Measurements from ENCODE around the gene KCND2. TPM values are rescaled to one million over a fixed set of nuclear protein-coding genes. Genes with fewer than 3 reads are reported as not detected.
"Not testable (repeated sequence)": the region's sequence is repeated elsewhere in the genome, so short reads cannot be mapped to it uniquely, and the experiment has no call there.

KCND2 gene
- polyA plus RNA-seq, 4 donors = 0.22 to 0.28 TPM; not detected in 2

DNA sequence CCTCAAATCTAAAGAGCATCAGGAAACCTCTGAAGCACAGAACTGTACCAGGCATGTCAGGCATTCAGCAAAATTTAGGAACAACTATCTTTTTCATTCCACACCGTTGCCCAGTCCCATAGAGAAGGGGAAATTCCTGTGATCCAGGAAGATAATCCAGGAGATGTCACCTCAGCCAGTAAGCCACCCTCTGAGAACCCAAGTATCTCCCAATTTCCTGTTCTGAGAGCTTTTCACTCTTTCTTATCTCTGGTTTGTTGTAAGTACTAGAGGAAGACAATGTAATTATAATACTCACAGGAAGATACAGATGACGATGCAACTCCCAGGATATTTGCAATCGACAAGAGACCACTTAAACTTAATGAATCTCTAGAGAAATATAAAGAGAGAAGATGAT is 487.9 kb downstream of the KCND2 start:
- 54 to 68% (median 60%) methylated on average over 3 of the region's 3 CpGs for WGBS, 3 donors
- no peaks in the 10 kb centered on the region for H3K4me1 ChIP-seq (ENCODE audit: control insufficient read depth in 3 of 3, insufficient read depth in 2 of 3, low read depth in 1 of 3, low read length in 2 of 3)

DNA sequence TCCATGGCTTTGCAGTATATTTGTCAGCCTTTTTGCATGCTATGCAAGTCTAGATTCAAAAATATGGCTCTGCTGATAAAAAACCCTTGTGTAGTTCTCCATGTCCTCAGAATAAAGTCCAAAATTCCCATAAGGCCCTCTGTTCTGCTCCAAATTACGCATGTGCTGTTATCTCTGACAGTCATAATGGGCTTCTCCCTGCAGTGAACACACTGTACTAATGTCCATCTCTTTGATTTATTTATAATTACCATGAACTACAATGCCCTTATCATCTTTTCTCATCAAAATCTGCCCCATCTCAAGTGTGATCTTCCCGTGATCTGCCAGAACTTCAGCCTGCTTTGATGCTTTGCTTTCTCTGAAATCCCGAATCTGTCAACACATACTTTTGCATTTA is 497.2 kb downstream of the KCND2 start:
- Histone ChIP-seq H3K9me3 (ENCODE audit: control insufficient read depth in 2 of 2, insufficient read depth in 1 of 2, low read depth in 1 of 2, low read length in 1 of 2) (no peaks in the 10 kb centered on the region), H3K4me1 (ENCODE audit: control insufficient read depth in 3 of 3, insufficient read depth in 2 of 3, low read depth in 1 of 3, low read length in 2 of 3) (no peaks in the 10 kb centered on the region), H3K36me3 (ENCODE audit: control insufficient read depth in 3 of 3, insufficient read depth in 2 of 3, low read depth in 1 of 3, low read length in 3 of 3) (no peaks in the 10 kb centered on the region), H3K27ac (ENCODE audit: low read depth in 1 of 3, low read length in 2 of 3) (no peak overlapping the region), H3K27me3 (ENCODE audit: control insufficient read depth in 3 of 3, insufficient read depth in 3 of 3, low read length in 3 of 3) (no peaks in the 10 kb centered on the region), H3K4me3 (ENCODE audit: low read depth in 1 of 3, low read length in 3 of 3) (no peak overlapping the region)
- no peak for DNase-seq
- 66 to 81% (median 76%) methylated on average over 3 of the region's 3 CpGs for WGBS, 3 donors
- no peak for FAIRE-seq

More for the DNA sequence above, 487.9 kb downstream of the KCND2 start:
- Histone ChIP-seq H3K27me3 (ENCODE audit: control insufficient read depth in 3 of 3, insufficient read depth in 3 of 3, low read length in 3 of 3) (no peaks in the 10 kb centered on the region), H3K4me3 (ENCODE audit: low read depth in 1 of 3, low read length in 3 of 3) (no peak overlapping the region), H3K9me3 (ENCODE audit: control insufficient read depth in 2 of 2, insufficient read depth in 1 of 2, low read depth in 1 of 2, low read length in 1 of 2) (no peaks in the 10 kb centered on the region), H3K36me3 (ENCODE audit: control insufficient read depth in 3 of 3, insufficient read depth in 2 of 3, low read depth in 1 of 3, low read length in 3 of 3) (no peaks in the 10 kb centered on the region), H3K27ac (ENCODE audit: low read depth in 1 of 3, low read length in 2 of 3) (no peak overlapping the region)
- DNase-seq = no peak
- FAIRE-seq = no peak

DNA sequence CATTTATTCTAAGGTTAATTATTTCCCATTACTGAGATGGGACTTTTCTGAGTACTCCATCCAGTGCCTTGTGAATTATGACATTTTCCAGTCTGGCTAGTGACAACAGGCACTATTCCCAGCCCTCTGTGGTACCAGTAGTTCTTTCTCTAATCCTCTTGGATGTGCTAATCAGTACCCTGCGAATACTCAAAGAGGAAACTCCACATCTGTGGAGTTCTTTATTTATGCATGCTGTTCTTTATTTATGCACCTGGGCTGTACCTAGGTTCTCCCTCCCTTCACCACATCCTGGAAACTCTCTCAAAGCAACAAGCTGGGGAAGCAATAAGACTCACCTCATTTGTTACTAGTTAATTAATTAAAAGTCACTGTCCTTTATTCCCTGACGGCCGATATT is 501.5 kb downstream of the KCND2 start:
- H3K27ac ChIP-seq (ENCODE audit: low read depth in 1 of 3, low read length in 2 of 3) = no peak overlapping the region
- DNase-seq (no peak), FAIRE-seq (no peak)
- no peaks in the 10 kb centered on the region for H3K27me3 ChIP-seq (ENCODE audit: control insufficient read depth in 3 of 3, insufficient read depth in 3 of 3, low read length in 3 of 3)
- WGBS, 3 donors = 64 to 74% (median 73%) methylated on average over 3 of the region's 3 CpGs
- no peaks in the 10 kb centered on the region for H3K4me1 ChIP-seq (ENCODE audit: control insufficient read depth in 3 of 3, insufficient read depth in 2 of 3, low read depth in 1 of 3, low read length in 2 of 3)
- H3K9me3 ChIP-seq (ENCODE audit: control insufficient read depth in 2 of 2, insufficient read depth in 1 of 2, low read depth in 1 of 2, low read length in 1 of 2) = no peaks in the 10 kb centered on the region
- H3K36me3 ChIP-seq (ENCODE audit: control insufficient read depth in 3 of 3, insufficient read depth in 2 of 3, low read depth in 1 of 3, low read length in 3 of 3) = no peaks in the 10 kb centered on the region
- no peak overlapping the region for H3K4me3 ChIP-seq (ENCODE audit: low read depth in 1 of 3, low read length in 3 of 3)

DNA sequence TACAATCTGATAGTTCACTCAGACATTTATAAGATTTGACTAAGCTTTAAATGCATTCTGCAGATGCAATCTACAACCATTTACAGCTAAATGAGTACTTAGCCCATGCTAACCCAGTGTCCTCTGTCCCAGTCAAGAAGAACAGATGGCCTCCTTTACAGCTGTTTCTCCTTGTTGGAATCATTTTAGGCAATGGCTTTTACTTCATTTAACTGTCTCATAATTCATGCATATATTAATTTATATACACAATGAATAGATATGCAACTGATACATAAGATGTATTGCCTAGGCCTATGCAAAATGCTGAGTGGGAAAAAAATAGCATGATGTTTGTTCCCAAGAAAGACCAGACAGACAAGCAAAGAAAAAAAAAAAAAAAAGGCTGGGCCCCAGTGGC is 502.8 kb downstream of the KCND2 start:
- Histone ChIP-seq H3K27me3 (ENCODE audit: control insufficient read depth in 3 of 3, insufficient read depth in 3 of 3, low read length in 3 of 3) (no peaks in the 10 kb centered on the region), H3K27ac (ENCODE audit: low read depth in 1 of 3, low read length in 2 of 3) (no peak overlapping the region), H3K4me1 (ENCODE audit: control insufficient read depth in 3 of 3, insufficient read depth in 2 of 3, low read depth in 1 of 3, low read length in 2 of 3) (no peaks in the 10 kb centered on the region), H3K36me3 (ENCODE audit: control insufficient read depth in 3 of 3, insufficient read depth in 2 of 3, low read depth in 1 of 3, low read length in 3 of 3) (no peaks in the 10 kb centered on the region), H3K9me3 (ENCODE audit: control insufficient read depth in 2 of 2, insufficient read depth in 1 of 2, low read depth in 1 of 2, low read length in 1 of 2) (no peaks in the 10 kb centered on the region), H3K4me3 (ENCODE audit: low read depth in 1 of 3, low read length in 3 of 3) (no peak overlapping the region)
- FAIRE-seq = no peak
- DNase-seq = no peak

DNA sequence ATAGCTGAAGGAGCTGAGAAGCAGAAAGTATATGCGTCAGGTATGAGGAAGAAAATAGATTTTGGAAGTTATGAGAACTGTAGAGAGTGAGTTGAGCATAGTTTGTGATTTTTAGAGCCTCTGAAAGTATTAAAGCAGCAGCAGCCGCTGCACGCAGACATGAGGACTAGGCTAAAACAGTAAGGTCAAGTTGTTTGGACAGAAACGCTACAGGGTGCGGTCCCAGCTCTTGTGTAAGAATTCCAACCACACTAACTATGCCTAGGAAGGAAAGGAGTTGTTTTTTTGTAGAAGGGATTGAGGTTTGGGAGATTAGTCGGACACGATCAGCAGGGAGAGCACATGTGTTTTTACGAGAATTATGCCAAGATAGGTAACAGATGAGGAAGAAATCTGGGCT is 506.1 kb downstream of the KCND2 start:
- not testable (repeated sequence) for FAIRE-seq; H3K9me3 ChIP-seq (ENCODE audit: control insufficient read depth in 2 of 2, insufficient read depth in 1 of 2, low read depth in 1 of 2, low read length in 1 of 2); H3K27me3 ChIP-seq (ENCODE audit: control insufficient read depth in 3 of 3, insufficient read depth in 3 of 3, low read length in 3 of 3); H3K36me3 ChIP-seq (ENCODE audit: control insufficient read depth in 3 of 3, insufficient read depth in 2 of 3, low read depth in 1 of 3, low read length in 3 of 3); H3K27ac ChIP-seq (ENCODE audit: low read depth in 1 of 3, low read length in 2 of 3); DNase-seq; H3K4me3 ChIP-seq (ENCODE audit: low read depth in 1 of 3, low read length in 3 of 3); H3K4me1 ChIP-seq (ENCODE audit: control insufficient read depth in 3 of 3, insufficient read depth in 2 of 3, low read depth in 1 of 3, low read length in 2 of 3)
- 86 to 94% (median 88%) methylated on average over 8 of the region's 8 CpGs for WGBS, 3 donors

DNA sequence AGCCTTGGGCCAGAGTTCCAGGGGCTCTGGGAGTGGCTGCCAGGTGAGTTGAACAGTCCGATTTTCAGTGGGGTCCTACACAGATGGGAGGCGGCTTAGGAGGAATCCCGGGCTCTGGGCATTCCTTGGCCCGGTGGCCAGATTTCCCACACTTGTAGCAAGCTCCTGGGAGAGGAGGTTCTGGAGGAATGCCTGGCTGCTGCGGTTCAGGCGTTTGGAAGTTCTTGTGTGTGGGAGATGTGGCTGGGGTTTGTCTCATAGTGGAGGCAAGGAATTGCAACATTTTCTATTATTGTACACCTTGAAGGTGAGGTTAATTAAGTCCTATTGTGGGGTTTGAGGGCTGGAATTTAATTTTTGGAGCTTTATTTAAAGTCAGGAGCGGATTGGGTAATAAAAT is 507.5 kb downstream of the KCND2 start:
- H3K4me3 ChIP-seq (ENCODE audit: low read depth in 1 of 3, low read length in 3 of 3); FAIRE-seq; DNase-seq; H3K27ac ChIP-seq (ENCODE audit: low read depth in 1 of 3, low read length in 2 of 3); H3K9me3 ChIP-seq (ENCODE audit: control insufficient read depth in 2 of 2, insufficient read depth in 1 of 2, low read depth in 1 of 2, low read length in 1 of 2); H3K27me3 ChIP-seq (ENCODE audit: control insufficient read depth in 3 of 3, insufficient read depth in 3 of 3, low read length in 3 of 3); H3K4me1 ChIP-seq (ENCODE audit: control insufficient read depth in 3 of 3, insufficient read depth in 2 of 3, low read depth in 1 of 3, low read length in 2 of 3); H3K36me3 ChIP-seq (ENCODE audit: control insufficient read depth in 3 of 3, insufficient read depth in 2 of 3, low read depth in 1 of 3, low read length in 3 of 3): not testable (repeated sequence)
- 77 to 88% (median 84%) methylated on average over 6 to 7 of the region's 7 CpGs for WGBS, 3 donors

DNA sequence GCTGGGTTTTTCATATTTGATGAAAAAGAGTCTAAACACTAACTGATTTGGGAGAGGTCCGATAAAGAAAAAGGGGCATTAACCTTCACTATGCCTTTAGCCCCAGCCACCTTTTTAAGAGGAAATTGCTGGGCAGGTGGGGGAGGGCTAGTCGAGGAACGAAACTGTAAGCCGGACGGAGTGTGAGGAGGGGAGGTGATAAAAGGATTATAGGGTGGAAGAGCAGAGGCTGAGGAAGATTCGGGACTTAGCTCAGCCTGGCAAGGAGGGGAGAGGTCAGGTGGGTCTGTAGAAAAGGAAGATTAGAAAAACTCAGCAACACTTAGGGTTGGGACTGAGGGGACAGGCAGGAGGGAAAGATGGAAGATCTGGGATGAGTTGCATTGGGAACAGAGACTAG is 508.0 kb downstream of the KCND2 start:
- Histone ChIP-seq H3K4me3 (ENCODE audit: low read depth in 1 of 3, low read length in 3 of 3) (no peak overlapping the region), H3K36me3 (ENCODE audit: control insufficient read depth in 3 of 3, insufficient read depth in 2 of 3, low read depth in 1 of 3, low read length in 3 of 3) (no peaks in the 10 kb centered on the region), H3K27me3 (ENCODE audit: control insufficient read depth in 3 of 3, insufficient read depth in 3 of 3, low read length in 3 of 3) (no peaks in the 10 kb centered on the region), H3K27ac (ENCODE audit: low read depth in 1 of 3, low read length in 2 of 3) (no peak overlapping the region), H3K4me1 (ENCODE audit: control insufficient read depth in 3 of 3, insufficient read depth in 2 of 3, low read depth in 1 of 3, low read length in 2 of 3) (no peaks in the 10 kb centered on the region), H3K9me3 (ENCODE audit: control insufficient read depth in 2 of 2, insufficient read depth in 1 of 2, low read depth in 1 of 2, low read length in 1 of 2) (no peaks in the 10 kb centered on the region)
- DNase-seq = no peak
- FAIRE-seq = no peak
- WGBS, 3 donors = 79 to 86% (median 86%) methylated on average over 6 of the region's 6 CpGs

DNA sequence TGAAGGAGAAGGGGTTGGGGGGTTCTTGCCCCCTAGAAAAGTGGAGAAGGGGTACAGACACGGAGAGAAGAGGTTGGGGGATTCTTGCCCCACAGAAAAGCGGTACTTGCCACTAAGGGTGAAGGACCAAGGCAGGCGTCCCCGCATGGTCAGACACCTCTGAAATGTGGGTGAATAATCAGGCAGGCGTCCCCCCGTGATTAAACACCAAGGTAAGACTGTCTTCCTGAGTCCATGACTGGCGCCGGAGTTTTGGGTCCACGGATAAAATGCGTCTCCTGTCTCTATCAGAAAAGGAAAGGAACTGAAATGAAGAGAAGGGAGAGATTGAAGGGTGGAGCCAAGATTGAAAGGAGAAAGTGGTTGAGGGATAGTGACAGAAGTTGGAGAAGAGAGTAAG is 508.9 kb downstream of the KCND2 start:
- FAIRE-seq; H3K27me3 ChIP-seq (ENCODE audit: control insufficient read depth in 3 of 3, insufficient read depth in 3 of 3, low read length in 3 of 3); H3K9me3 ChIP-seq (ENCODE audit: control insufficient read depth in 2 of 2, insufficient read depth in 1 of 2, low read depth in 1 of 2, low read length in 1 of 2); DNase-seq; H3K36me3 ChIP-seq (ENCODE audit: control insufficient read depth in 3 of 3, insufficient read depth in 2 of 3, low read depth in 1 of 3, low read length in 3 of 3); H3K4me1 ChIP-seq (ENCODE audit: control insufficient read depth in 3 of 3, insufficient read depth in 2 of 3, low read depth in 1 of 3, low read length in 2 of 3); H3K27ac ChIP-seq (ENCODE audit: low read depth in 1 of 3, low read length in 2 of 3); H3K4me3 ChIP-seq (ENCODE audit: low read depth in 1 of 3, low read length in 3 of 3): not testable (repeated sequence)
- 92 to 93% (median 92%) methylated on average over 10 of the region's 10 CpGs for WGBS, 3 donors

DNA sequence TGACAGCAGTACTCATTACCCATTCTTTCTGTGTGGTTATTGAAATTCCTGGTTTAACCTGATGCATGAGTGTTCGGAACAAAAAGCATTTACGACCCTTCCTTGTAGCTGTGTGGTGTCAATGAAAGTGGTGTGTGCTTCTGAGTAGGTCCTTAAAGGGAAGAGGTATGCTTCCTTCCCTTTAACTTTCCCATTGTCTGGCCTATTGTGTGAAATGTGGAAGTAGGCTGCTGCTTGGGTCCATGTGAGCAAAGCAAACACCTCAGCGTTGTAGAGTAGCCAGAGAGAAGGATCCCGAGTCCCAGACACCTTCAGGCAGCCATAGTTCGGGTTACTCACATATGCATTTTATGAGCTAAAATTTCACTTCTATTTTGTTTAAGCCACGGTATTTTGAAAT is 510.3 kb downstream of the KCND2 start:
- Histone ChIP-seq H3K9me3 (ENCODE audit: control insufficient read depth in 2 of 2, insufficient read depth in 1 of 2, low read depth in 1 of 2, low read length in 1 of 2) (no peaks in the 10 kb centered on the region), H3K27ac (ENCODE audit: low read depth in 1 of 3, low read length in 2 of 3) (no peak overlapping the region), H3K36me3 (ENCODE audit: control insufficient read depth in 3 of 3, insufficient read depth in 2 of 3, low read depth in 1 of 3, low read length in 3 of 3) (no peaks in the 10 kb centered on the region), H3K27me3 (ENCODE audit: control insufficient read depth in 3 of 3, insufficient read depth in 3 of 3, low read length in 3 of 3) (no peaks in the 10 kb centered on the region), H3K4me3 (ENCODE audit: low read depth in 1 of 3, low read length in 3 of 3) (no peak overlapping the region), H3K4me1 (ENCODE audit: control insufficient read depth in 3 of 3, insufficient read depth in 2 of 3, low read depth in 1 of 3, low read length in 2 of 3) (no peaks in the 10 kb centered on the region)
- no peak for DNase-seq
- WGBS, 3 donors = 83 to 90% (median 84%) methylated on average over 6 of the region's 6 CpGs
- no peak for FAIRE-seq
